ENCODE data around the gene KCNMA1. TPM values are rescaled to one million over a fixed set of nuclear protein-coding genes. Genes with fewer than 3 reads are reported as not detected.

Gene KCNMA1
- total RNA-seq, 2 donors from 2014 or later: 23.2 to 44.5 TPM

DNA sequence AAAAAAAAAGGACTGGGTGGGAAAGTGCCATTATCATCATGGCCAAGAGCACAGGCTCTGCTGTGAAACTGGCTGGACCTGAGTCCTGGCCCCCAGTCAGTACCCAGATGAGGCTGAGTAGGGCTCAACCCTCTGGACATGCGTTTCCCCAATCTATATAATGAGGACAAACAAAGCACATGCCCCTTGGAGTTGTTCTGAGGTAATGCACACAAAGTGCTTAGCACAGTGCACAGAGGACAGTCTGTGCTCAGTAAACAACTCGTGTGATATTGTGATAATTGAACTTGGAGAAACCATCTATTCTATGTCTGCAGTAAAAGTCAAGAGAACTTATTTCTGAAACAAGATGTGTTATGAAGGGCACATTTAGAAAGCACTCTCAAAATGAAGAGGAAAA lies 138.8 kb downstream of the KCNMA1 start:
- H3K4me1 ChIP-seq: no peaks in the 10 kb centered on the region
- no peak overlapping the region for H3K9ac ChIP-seq (ENCODE audit: low read depth in 2 of 2, low read length in 2 of 2)
- no peak overlapping the region for H3K4me3 ChIP-seq
- no peaks in the 10 kb centered on the region for H3K36me3 ChIP-seq
- TF ChIP-seq, protein P1, sequence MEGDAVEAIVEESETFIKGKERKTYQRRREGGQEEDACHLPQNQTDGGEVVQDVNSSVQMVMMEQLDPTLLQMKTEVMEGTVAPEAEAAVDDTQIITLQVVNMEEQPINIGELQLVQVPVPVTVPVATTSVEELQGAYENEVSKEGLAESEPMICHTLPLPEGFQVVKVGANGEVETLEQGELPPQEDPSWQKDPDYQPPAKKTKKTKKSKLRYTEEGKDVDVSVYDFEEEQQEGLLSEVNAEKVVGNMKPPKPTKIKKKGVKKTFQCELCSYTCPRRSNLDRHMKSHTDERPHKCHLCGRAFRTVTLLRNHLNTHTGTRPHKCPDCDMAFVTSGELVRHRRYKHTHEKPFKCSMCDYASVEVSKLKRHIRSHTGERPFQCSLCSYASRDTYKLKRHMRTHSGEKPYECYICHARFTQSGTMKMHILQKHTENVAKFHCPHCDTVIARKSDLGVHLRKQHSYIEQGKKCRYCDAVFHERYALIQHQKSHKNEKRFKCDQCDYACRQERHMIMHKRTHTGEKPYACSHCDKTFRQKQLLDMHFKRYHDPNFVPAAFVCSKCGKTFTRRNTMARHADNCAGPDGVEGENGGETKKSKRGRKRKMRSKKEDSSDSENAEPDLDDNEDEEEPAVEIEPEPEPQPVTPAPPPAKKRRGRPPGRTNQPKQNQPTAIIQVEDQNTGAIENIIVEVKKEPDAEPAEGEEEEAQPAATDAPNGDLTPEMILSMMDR (IDR thresholded peaks at IDR 0.05): no peak
- H3K27me3 ChIP-seq: no peaks in the 10 kb centered on the region
- intact Hi-C loops (cut with DNase I): no loop called here
- no peak for DNase-seq
- no peaks in the 10 kb centered on the region for H3K9me3 ChIP-seq
- H3K27ac ChIP-seq: no peak overlapping the region

DNA sequence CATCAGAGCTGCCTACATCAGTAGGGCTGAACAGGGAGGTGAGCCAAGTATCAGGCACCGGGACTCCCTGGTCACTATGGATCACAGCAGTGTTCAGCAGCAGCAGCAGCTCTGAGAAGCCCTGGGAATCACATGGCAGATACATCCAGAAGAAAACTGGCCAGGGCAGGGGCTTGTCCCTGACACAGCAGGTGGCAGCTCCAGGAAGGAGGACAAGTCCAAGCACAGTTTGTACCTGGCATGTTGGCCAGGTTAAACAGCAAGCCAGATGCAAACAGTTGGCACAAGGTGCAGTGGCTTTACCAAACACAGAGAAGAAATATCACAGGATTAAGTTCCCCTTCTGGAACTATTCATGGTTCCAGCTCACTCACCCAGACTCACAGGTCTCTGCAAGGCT lies 139.4 kb downstream of the KCNMA1 start:
- H3K27ac ChIP-seq: no peak overlapping the region
- TF ChIP-seq, protein P1 (IDR thresholded peaks at IDR 0.05): no peak
- no peak for DNase-seq
- intact Hi-C loops (cut with DNase I): no loop called here
- H3K4me1 ChIP-seq: no peaks in the 10 kb centered on the region
- no peaks in the 10 kb centered on the region for H3K36me3 ChIP-seq
- H3K27me3 ChIP-seq: no peaks in the 10 kb centered on the region
- H3K9me3 ChIP-seq: no peaks in the 10 kb centered on the region
- no peak overlapping the region for H3K9ac ChIP-seq (ENCODE audit: low read depth in 2 of 2, low read length in 2 of 2)
- H3K4me3 ChIP-seq: no peak overlapping the region

DNA sequence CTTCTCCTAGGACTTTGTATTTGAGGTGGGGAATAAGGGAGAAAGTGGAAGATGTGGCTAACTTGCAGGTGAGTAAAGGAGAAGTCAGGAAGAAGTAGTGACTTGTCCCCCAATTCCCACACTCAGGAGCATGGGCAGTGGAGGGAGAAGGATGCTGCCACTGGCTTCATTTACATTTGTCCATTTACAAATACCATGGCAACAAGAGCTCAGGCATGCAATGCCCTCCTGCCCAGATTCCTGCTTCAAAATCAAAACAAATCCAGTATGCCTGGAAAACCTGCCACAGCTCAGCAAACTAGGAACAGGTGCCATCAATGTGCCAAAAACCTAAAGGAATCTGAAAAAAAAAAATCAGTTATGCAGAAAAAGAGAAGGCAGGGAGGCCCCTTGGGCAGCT lies 139.9 kb downstream of the KCNMA1 start:
- H3K4me1 ChIP-seq: no peaks in the 10 kb centered on the region
- no peak overlapping the region for H3K4me3 ChIP-seq
- TF ChIP-seq, protein P1 (IDR thresholded peaks at IDR 0.05): no peak
- no peak overlapping the region for H3K9ac ChIP-seq (ENCODE audit: low read depth in 2 of 2, low read length in 2 of 2)
- H3K36me3 ChIP-seq: no peaks in the 10 kb centered on the region
- intact Hi-C loops (cut with DNase I): no loop called here
- H3K27me3 ChIP-seq: no peaks in the 10 kb centered on the region
- H3K9me3 ChIP-seq: no peaks in the 10 kb centered on the region
- DNase-seq: no peak
- H3K27ac ChIP-seq: no peak overlapping the region

DNA sequence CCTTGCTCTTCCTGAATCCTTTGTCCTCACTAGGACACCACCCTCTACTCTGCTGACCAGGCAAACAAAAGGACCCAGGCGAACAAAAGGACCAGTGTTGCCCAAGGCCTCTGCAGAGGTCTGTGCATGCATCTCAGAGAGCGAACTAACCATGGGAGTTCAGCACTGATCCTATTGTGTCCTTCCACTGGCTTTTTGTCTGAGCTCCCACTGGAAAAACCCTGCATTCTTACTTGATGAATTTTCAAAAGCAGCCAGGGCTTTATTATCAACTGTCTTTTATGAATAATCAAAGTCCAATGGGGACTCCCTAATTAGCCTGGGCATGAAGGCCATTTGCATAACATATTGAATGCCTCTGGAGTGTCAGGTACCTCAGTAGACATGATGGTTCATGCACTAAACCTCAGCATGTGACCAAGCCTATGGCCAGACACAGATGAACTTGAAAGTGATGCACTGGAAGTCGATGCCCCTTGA lies 140.6 kb downstream of the KCNMA1 start:
- H3K27ac ChIP-seq: no peak overlapping the region
- H3K9ac ChIP-seq (ENCODE audit: low read depth in 2 of 2, low read length in 2 of 2): no peak overlapping the region
- H3K4me3 ChIP-seq: no peak overlapping the region
- no peak for DNase-seq
- no peaks in the 10 kb centered on the region for H3K36me3 ChIP-seq
- TF ChIP-seq, protein P1 (IDR thresholded peaks at IDR 0.05): no peak
- no peaks in the 10 kb centered on the region for H3K27me3 ChIP-seq
- H3K9me3 ChIP-seq: no peaks in the 10 kb centered on the region
- no peaks in the 10 kb centered on the region for H3K4me1 ChIP-seq
- intact Hi-C loops (cut with DNase I): no loop called here

DNA sequence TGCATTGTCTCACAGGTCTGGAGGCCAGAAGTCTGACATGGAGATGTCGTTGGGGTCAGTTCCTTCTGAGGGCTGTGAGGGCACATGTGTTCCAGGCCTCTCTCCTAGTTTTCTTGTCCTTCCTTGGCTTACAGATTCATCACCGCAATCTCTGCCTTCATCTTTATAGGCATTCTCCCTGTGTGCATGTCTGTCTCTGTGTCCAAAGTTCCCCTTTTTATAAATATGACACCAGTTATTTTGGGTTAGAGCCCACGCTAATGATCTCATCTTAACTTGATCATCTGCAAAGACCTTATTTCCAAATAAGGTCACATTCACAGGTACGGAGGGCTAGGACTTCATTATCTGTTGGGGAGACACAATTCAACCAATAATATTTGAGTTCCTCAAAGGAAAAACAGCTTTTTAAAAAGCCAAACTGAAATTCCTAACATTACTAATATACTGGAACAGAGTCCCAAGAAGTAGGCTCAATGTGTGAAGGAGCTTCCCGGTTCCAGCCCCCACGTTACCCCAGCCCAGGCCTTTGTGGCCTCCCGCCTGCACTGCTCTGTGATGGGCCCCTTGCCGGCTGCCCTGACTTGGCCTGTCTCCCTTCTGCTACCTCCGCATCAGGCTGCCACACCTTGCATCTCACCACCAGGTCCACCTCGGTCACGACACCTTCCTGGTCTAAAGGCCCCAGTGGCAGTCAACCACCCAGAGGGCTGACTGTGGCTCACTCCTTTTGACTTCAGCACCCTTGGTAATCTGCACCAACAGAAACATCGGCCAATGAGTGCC lies 142.7 kb downstream of the KCNMA1 start:
- DNase-seq: no peak
- Histone ChIP-seq H3K9ac (ENCODE audit: low read depth in 2 of 2, low read length in 2 of 2) (no peak overlapping the region), H3K9me3 (no peaks in the 10 kb centered on the region), H3K4me1 (no peaks in the 10 kb centered on the region), H3K27me3 (no peaks in the 10 kb centered on the region), H3K27ac (no peak overlapping the region), H3K4me3 (no peak overlapping the region), H3K36me3 (no peaks in the 10 kb centered on the region)
- TF ChIP-seq, protein P1 (IDR thresholded peaks at IDR 0.05): no peak
- intact Hi-C loops (cut with DNase I): no loop called here
